HG03039 (cell line): ENCODE measurements around the gene RPL27A.
"Not testable (repeated sequence)": the region's sequence is repeated elsewhere in the genome, so short reads cannot be mapped to it uniquely, and the experiment has no call there.

ENCODE experiments used
- ATAC-seq: cut with Tn5 transposase; IDR thresholded peaks from one replicate; pipeline ENCODE4 v1.9.1; 2021; ENCODE audit warnings: mild to moderate bottlenecking, moderate library complexity; ENCODE audit not compliant: unreplicated experiment

Gene RPL27A

GRCh38 chr11:8682303-8683114 is at the start of gene RPL27A, which contains the start of gene TRIM66:
Gene RPL27A (plus strand): TSS chr11:8682792. CDS start chr11:8682814, 22 bp downstream.
Gene TRIM66 (minus strand): TSS chr11:8682665. CDS start chr11:8672274, 10,391 bp downstream.
- peak; percentile 91 for ATAC-seq

GRCh38 chr11:8634498-8634897 is 48.1 kb upstream of the RPL27A start:
- ATAC-seq = no peak

- no peak for ATAC-seq
These were observed 46.5 kb upstream of the RPL27A start for GRCh38 chr11:8636127-8636526.

- ATAC-seq = no peak
These were observed 44.3 kb upstream of the RPL27A start for GRCh38 chr11:8638300-8638699.

GRCh38 chr11:8639655-8640054 is 42.9 kb upstream of the RPL27A start:
- no peak for ATAC-seq

DNA sequence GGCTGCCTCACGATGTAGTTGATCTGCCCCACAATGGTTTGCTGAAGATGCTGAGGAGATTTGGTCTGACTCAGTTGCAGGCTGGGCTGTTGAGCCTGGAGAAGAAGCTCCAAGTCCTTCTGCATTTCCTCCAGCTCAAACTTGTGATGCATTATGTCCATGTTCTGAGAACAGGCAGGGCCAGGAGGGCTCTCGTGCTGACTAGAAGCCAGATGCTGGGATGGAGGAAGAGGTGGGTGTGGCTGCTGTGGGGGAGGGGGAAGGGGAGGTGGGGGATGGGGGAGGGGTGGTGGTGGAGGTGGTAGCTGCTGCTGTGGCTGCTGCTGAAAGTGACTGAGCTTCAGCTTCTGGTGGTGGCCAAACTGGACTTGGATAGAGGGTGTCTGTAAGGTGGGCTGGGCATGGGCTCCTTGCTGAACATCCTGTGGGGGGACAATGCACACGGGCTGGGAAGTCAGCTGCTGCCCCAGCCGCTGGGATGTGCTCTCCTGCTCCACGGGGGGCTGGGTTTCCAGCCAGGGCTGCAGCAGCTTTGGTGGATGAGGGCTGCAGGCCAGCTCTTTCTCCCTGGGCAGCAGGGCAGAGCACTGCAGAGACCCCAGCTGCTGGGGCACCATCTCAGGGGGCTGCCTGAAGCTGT is 42.2 kb upstream of the RPL27A start:
- no peak for ATAC-seq

DNA sequence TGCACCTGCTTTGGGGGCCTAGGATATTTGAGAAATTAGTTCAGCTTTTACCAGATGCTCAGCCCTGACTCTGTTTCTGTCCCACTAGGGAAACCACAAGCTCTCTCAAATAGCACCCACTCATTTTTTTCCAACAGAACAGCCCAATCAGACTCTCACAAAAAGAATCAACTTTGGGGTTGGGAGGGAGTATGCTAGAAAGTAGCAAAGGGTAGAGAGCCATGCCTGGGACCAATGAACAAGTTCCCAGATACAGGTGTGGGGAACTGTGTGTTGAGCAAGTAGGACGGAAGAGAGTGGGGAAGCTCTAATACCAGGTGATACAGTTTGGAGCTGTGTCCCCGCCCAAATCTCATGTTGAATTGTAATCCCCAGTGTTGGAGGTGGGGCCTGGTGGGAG is 41.3 kb upstream of the RPL27A start:
- ATAC-seq = no peak

- no peak for ATAC-seq
These were observed 40.3 kb upstream of the RPL27A start for GRCh38 chr11:8642196-8642841.

- no peak for ATAC-seq
These were observed 35.7 kb upstream of the RPL27A start for GRCh38 chr11:8646873-8647272.

- no peak for ATAC-seq
These were observed 33.2 kb upstream of the RPL27A start for GRCh38 chr11:8649361-8649760.

DNA sequence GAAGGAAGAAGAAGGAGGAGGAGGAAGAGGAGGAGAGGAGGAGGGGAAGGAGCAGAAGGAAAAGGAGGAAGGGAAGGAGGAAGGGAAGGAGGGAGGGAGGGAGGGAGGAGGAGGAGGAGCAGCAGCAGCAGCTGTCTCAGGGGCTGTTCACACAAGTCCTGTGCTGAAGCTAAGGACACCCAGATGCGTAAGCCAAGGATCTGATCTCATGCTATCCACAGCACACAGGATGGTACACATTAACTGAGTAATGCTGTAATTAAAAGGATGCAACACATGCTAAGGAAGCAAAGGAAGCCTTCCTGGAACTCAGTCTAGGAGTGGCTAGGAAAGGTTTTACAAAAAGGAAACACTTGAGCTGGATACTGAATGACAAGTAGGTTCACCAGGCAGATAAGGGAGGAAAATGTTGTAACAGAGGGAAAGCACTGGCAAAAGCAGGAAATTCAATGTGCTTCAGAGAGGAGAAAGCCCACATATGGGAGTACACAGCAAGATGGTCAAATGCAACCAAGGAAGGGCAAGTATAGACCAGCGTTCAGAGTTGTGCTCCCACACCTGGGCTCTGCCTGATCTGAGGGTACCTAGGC is 32.1 kb upstream of the RPL27A start:
- no peak for ATAC-seq

- ATAC-seq = no peak
These were observed 30.5 kb upstream of the RPL27A start for GRCh38 chr11:8652140-8652539.

DNA sequence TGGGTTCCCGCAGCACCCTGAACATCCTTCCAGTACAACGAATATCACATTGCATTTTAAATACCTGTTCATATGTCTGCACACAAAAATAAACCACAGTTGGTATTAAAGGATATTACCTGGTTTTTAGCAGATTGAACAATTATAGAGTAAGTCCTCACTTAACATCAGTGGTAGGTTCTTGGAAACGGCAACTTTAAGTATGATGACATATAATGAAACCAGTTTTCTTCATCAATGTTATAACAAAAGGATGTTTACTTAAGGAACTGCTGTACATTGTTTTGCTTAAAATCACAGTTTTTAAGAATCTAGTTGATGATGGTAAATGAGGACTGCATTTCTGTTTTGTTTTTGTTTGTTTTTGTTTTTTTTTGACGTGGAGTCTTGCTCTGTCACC is 28.1 kb upstream of the RPL27A start:
- ATAC-seq = no peak

- ATAC-seq = no peak
These were observed 26.3 kb upstream of the RPL27A start for GRCh38 chr11:8656291-8656690.

DNA sequence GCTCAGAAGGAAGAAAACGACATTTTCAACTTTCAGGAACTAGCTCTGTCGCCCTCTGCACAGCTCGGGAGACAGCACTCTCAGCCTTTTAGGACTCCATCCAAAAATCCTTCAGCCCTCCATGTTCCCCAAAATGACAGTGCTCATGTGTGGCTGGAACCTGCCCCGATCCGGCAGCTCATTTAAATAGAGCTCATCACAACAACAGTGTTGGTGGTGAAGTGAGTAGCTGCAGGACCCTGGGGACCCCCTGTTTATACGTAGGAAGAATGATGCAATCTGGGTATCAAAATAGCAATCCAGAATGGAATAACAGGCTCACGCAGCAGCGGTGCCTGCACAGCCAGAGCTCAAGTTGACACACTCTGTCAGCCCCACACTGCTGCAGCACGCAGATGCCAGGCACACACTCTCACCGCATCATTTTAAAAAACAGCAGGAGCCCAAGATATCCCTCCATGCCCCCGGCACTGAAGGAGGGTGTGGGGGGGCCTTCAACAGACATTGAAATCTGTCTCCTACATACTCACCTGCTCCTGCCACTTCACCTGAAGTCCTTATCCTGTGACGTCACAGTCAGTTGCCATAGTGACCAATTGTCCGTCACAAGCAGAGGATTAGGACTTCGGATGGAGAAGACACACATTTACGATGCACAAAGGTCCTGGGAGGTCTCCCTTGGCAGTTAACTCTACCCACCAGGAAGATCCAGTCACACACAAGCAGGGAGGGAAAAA is 24.1 kb upstream of the RPL27A start:
- no peak for ATAC-seq

DNA sequence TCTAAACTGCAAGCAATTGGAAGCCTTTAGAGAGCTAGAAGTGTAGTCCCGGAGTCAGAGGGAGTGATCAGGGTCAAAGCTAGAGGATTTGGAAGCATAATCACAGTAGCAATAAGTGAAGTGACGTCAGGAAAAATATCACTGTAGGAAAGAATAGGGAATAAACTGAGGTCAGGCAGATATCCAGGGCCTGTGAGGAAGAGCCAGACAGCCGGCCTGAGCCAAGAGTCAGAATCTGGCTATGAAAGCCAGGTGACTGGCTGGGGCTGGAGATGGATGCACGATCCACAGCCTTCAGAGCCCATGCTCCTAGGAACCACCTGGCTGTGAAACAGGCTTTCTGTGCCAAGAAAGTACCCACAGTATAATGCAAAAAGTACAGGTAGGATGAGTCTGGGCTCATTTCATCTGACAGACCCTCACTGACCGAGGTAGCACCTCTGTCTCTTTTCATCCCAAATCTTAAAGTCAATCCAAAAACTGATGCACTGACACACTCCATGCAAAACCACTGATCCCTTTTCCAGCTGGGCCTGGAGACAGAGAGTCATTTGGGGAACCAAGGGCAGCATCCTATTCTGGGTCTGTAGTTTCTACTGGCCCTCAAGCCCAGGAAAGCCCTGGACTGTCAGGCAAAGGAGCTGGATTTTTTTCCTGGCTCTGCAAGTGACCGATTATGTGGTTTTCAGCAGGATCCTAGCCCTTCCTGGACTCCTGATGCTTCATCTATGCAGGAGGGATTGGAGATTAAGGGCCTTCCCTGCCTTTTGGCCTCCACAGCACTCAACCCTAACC is 21.4 kb upstream of the RPL27A start:
- ATAC-seq = no peak

DNA sequence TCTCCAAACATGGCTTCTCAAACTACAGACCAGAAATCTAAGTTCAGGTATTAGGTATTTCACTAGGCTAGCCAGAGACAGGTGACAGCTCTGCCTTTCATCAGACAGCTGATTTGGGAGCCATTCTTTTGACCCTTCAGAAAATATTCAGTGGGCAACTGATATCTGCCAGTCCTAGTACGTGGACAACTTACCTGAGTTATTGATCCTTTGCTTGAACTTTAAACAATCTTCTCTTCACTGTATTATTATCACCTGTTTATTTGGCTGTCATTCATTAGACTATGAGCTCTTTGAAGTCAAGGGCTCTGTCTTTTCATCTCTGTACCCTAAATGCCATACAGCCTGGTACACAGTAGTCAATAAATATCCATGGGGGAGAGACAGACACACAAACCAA is 17.4 kb upstream of the RPL27A start:
- ATAC-seq = no peak

DNA sequence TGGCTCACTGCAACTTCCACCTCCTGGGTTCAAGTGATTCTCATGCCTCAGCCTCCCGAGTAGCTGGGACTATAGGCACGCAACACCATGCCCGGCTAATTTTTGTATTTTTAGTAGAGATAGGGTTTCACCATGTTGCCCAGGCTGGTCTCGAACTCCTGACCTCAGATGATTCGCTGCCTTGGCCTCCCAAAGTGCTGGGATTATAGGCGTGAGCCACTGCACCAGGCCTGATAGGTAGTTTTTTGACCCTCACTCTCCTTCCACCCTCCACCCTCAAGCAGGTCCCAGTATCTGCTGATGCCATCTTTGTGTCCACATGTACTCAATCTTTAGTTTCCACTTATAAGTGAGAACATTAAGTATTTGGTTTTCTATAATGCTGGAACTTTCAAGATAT is 12.5 kb upstream of the RPL27A start:
- not testable (repeated sequence) for ATAC-seq

DNA sequence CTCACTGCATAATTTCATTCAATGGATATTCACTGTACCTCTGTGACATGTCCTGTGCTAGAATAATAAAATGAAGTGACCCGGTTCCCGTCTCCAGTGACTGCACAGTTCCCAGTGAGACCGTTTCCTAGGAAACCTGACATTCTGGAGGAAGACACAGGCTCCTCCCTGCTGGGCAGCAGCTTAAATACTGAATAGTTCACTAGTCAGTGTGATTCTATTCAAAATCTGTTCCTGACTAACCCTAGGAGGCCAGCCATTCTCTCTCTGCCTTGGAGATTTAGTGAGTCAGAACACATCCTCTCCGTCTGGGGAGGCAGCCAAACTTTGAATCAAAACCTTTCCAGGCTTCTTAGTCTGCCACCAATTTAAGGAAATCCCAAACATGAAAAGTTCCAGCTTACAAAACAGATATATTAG is 11.4 kb upstream of the RPL27A start:
- ATAC-seq = no peak

DNA sequence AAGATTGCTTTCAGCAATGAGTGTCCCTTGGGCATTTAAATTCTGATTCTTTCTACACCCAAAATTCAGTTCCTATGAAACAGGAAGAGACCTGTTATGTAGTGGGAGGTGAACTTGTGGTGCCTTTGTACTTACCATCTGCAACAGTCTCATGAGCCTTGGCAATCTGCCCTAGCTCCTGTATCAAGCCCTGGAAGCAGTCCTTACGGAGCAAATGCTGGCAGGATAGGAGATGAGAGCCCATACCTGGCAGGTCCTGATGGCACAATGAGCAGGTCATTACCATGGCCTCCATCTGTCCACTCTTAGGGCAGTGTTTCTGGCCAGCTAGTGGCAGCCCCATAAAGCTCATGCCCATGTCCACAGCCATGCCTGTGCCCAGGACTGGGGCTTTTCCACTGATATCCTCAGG is 10.9 kb upstream of the RPL27A start:
- no peak for ATAC-seq
